A673 (cell line): Measurements from ENCODE around the gene THRB. TPM values are rescaled to one million over a fixed set of nuclear protein-coding genes. Genes with fewer than 3 reads are reported as not detected.

Experiments
- BruUV-seq: library from RNA; stranded (reverse); fragments of 400-500 nt; replicated peaks from 2 replicates; lab custom pipeline; 2021; lab: Mats Ljungman, UMichigan
- CTCF ChIA-PET: fragments of 300-600 bp; sonication (Branson Sonifier 250); formaldehyde crosslinking; loops from one replicate; lab custom pipeline; 2022; ENCODE audit warnings: antibody characterized with exemption; lab: Charles Lee
- POLR2A ChIA-PET: fragments of 300-600 bp; sonication (Branson Sonifier 250); formaldehyde crosslinking; loops from one replicate; lab custom pipeline; 2022; ENCODE audit warnings: antibody characterized with exemption; ENCODE audit not compliant: low non-redundant PET; lab: Charles Lee
- DNase-seq: peaks from one replicate; pipeline ENCODE4 v3.0.0-alpha.2; 2015; ENCODE audit warnings: low spot score
- H3K27ac ChIP-seq: fragments of 200-600 bp; sonication (generic); 2 replicates; pipeline ENCODE4 v1.5.1; 2016; ENCODE audit warnings: mixed run types, low read depth, mild to moderate bottlenecking, mixed read lengths, antibody characterized with exemption, low read length; ENCODE audit not compliant: poor library complexity, severe bottlenecking
- H3K27me3 ChIP-seq: fragments of 200-600 bp; sonication (generic); replicated peaks from 2 replicates; pipeline ENCODE4 v1.6.1; 2017; ENCODE audit warnings: mixed run types, low read depth, mild to moderate bottlenecking, mixed read lengths, antibody characterized with exemption, low read length; ENCODE audit not compliant: insufficient read depth, poor library complexity
- H3K36me3 ChIP-seq: fragments of 200-600 bp; sonication (generic); 2 replicates; pipeline ENCODE4 v1.6.1; 2016; ENCODE audit warnings: mixed run types, mild to moderate bottlenecking, mixed read lengths, antibody characterized with exemption, low read length; ENCODE audit not compliant: insufficient read depth, poor library complexity, severe bottlenecking
- H3K4me1 ChIP-seq: fragments of 200-600 bp; sonication (generic); 2 replicates; pipeline ENCODE4 v1.6.1; 2017; ENCODE audit warnings: mixed run types, mild to moderate bottlenecking, mixed read lengths, antibody characterized with exemption, low read length; ENCODE audit not compliant: insufficient read depth, poor library complexity, severe bottlenecking
- H3K4me3 ChIP-seq: fragments of 200-600 bp; sonication (generic); 2 replicates; pipeline ENCODE4 v1.5.1; 2016; ENCODE audit warnings: low read depth, mixed run types, mild to moderate bottlenecking, mixed read lengths, low read length; ENCODE audit not compliant: poor library complexity, severe bottlenecking
- H3K9me3 ChIP-seq: fragments of 200-600 bp; sonication (generic); 2 replicates; pipeline ENCODE4 v1.6.1; 2016; ENCODE audit warnings: mixed run types, low read depth, mild to moderate bottlenecking, mixed read lengths, antibody characterized with exemption, low read length; ENCODE audit not compliant: poor library complexity, severe bottlenecking
- CTCF ChIP-seq: fragments of 300-800, 200-600 bp; sonication (generic); conservative IDR thresholded peaks from 2 replicates; pipeline ENCODE4 v1.5.1; 2017; ENCODE audit warnings: low read depth, mild to moderate bottlenecking, antibody characterized with exemption, low read length, moderate library complexity, mixed read lengths
- EZH2 ChIP-seq: fragments of 200-600 bp; sonication (generic); IDR thresholded peaks from 2 replicates; pipeline ENCODE4 v1.6.1; 2017; ENCODE audit warnings: borderline replicate concordance, low read depth, mild to moderate bottlenecking, mixed read lengths, antibody characterized with exemption, low read length; ENCODE audit not compliant: poor library complexity, severe bottlenecking
- intact Hi-C: fragments of 100-400 bp; cut with micrococcal nuclease; formaldehyde crosslinking; loops from one replicate; pipeline ENCODE4 v1.10.0; 2022; ENCODE audit not compliant: unreplicated experiment
- total RNA-seq: library from RNA; stranded (reverse); gene quantifications from 2 replicates; pipeline ENCODE4 v1.2.3, GENCODE V29; 2021

THRB gene
- total RNA-seq, 1 experiment from 2014 or later = 0.11 TPM

- DNase-seq = no peak
- no TSS peak for BruUV-seq
- TF ChIP-seq CTCF = no peak
- TF ChIP-seq EZH2 = no peak
- H3K4me3 ChIP-seq = no peak overlapping the region
- H3K27me3 ChIP-seq = no peaks in the 10 kb centered on the region
- H3K4me1 ChIP-seq = no peaks in the 10 kb centered on the region
- CTCF ChIA-PET = no interaction called here
- intact Hi-C loops = no loop called here
- no peak overlapping the region for H3K27ac ChIP-seq
- no peaks in the 10 kb centered on the region for H3K36me3 ChIP-seq
- no peaks in the 10 kb centered on the region for H3K9me3 ChIP-seq
- POLR2A ChIA-PET = no interaction called here
Measured at GRCh38 chr3:24286405-24286804, 208.2 kb downstream of the THRB start.

GRCh38 chr3:24278543-24278942 lies 216.1 kb downstream of the THRB start:
- no peak overlapping the region for H3K4me3 ChIP-seq
- H3K27ac ChIP-seq = no peak overlapping the region
- H3K27me3 ChIP-seq = no peaks in the 10 kb centered on the region
- no TSS peak for BruUV-seq
- H3K4me1 ChIP-seq = no peaks in the 10 kb centered on the region
- ChIA-PET POLR2A (no interaction called here), CTCF (no interaction called here)
- no peak for DNase-seq
- H3K9me3 ChIP-seq = no peaks in the 10 kb centered on the region
- intact Hi-C loops = no loop called here
- H3K36me3 ChIP-seq = no peaks in the 10 kb centered on the region
- TF ChIP-seq EZH2 (no peak), CTCF (no peak)

- ChIA-PET POLR2A (no interaction called here), CTCF (no interaction called here)
- intact Hi-C loops = no loop called here
- Histone ChIP-seq H3K9me3 (no peaks in the 10 kb centered on the region), H3K4me3 (no peak overlapping the region), H3K27ac (no peak overlapping the region), H3K36me3 (no peaks in the 10 kb centered on the region), H3K27me3 (peaks cover 2% of the 10 kb centered on the region), H3K4me1 (no peaks in the 10 kb centered on the region)
- BruUV-seq = no TSS peak
- no peak for TF ChIP-seq EZH2
- TF ChIP-seq CTCF = no peak
- DNase-seq = no peak
Measured at GRCh38 chr3:24273491-24273890, 221.2 kb downstream of the THRB start.
